Measurements from ENCODE around the gene KLRD1.
"Not testable (repeated sequence)": the region's sequence is repeated elsewhere in the genome, so short reads cannot be mapped to it uniquely, and the experiment has no call there.

KLRD1 gene

DNA sequence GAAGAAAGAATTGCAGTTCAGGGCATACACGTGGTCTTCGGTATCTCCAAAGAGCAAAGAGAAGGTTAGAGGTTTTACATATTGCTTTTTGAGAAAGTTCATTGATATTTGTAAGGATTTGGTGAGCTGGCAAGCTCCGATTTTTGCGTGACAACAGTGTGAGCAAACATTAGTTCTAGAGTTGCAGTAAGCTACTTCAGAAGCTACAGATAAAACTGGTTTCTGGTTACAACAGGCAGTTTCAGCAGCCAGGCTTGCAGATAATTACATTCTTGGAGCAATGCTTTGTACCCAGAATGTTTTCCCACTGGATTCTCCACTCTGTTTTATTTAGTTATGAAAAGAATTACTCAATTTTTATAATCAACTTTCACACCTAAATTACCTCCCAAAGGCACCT is 54.0 kb downstream of the KLRD1 start:
- peak overlapping the region; percentile 58 for H3K27ac ChIP-seq (ENCODE audit: low read depth, low read length, severe bottlenecking)
- 70 to 71% methylated on average over 4 of the region's 4 CpGs for whole genome bisulfite sequencing, 2 experiments (ENCODE audit: insufficient coverage in 2 of 2)
- no peak overlapping the region for H3K4me3 ChIP-seq (ENCODE audit: extremely low read depth, insufficient read depth, low read length, poor library complexity, severe bottlenecking)

DNA sequence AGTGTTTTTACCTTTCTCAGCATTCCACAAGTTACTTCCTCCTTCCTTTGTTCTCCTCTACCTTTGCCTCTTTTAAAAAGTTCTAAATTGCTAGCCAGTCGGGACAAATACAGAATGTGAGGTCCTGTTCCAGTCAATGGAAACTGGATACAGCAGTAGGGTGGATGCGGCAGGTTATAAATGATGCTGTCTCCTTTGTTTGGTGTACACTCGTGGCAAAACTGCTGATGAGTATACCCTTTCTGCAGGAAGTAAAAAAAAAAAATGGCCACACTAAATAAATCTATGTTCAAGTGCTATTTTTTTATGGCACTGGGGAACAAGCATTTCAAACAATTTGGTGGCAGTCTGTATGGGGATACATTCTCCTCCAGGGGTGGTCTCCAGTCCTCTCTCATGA is 54.7 kb downstream of the KLRD1 start:
- Histone ChIP-seq H3K4me3 (ENCODE audit: extremely low read depth, insufficient read depth, low read length, poor library complexity, severe bottlenecking) (no peak overlapping the region), H3K27ac (ENCODE audit: low read depth, low read length, severe bottlenecking) (no peak overlapping the region), H3K36me3 (ENCODE audit: control insufficient read depth, insufficient read depth, low read length) (no peaks in the 10 kb centered on the region), H3K4me1 (ENCODE audit: control insufficient read depth, insufficient read depth, low read length, poor library complexity, severe bottlenecking) (peaks cover 25% of the 10 kb centered on the region), H3K9me3 (ENCODE audit: control insufficient read depth, low read length) (peaks cover 6% of the 10 kb centered on the region)
- WGBS, 2 experiments (ENCODE audit: insufficient coverage in 2 of 2) = 86 to 100% methylated on average over 1 of the region's 3 CpGs

More for the DNA sequence above, 54.0 kb downstream of the KLRD1 start:
- Histone ChIP-seq H3K36me3 (ENCODE audit: control insufficient read depth, insufficient read depth, low read length) (no peaks in the 10 kb centered on the region), H3K9me3 (ENCODE audit: control insufficient read depth, low read length) (peaks cover 3% of the 10 kb centered on the region), H3K4me1 (ENCODE audit: control insufficient read depth, insufficient read depth, low read length, poor library complexity, severe bottlenecking) (peaks cover 25% of the 10 kb centered on the region)

DNA sequence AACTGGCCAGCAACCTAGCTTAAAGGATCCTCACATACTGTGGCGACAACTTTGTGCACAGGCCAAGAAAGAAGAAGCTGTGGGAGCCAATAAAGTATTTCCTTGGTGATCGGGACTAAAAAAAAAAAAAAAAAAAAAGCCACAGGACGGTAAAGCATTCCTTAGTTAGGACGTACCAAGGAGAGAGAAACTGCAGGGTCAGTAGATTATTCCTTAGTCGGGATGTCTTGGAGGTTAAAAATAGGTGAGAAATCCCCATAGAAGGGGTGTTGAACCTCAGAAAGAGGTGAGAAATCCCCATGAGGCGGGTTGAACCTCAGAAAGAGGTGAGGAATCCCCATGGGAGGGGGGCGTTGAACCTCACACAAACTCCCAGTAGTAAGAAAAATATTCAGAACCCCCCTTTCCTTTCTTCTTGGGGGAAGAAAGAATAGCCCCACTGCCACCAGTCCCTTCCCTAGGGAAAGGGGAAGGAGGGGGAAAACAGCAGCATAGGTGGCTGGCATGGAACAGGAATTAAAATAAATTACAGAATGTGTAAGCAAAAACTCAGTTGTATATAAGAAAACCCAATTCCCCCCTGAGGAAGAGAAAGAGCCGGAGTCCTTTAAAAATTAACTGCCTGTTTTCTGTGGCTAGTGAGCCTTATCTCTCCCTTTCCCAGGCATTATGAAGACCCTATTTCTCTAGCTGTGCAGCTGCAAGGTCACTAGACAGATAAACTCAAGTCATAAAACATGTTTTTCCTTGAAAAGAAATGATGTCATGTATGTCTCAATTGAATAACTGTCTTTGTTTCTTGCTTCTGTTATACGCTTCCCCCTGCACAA is 55.4 kb downstream of the KLRD1 start:
- H3K36me3 ChIP-seq (ENCODE audit: control insufficient read depth, insufficient read depth, low read length) = no peaks in the 10 kb centered on the region
- no peak overlapping the region for H3K4me3 ChIP-seq (ENCODE audit: extremely low read depth, insufficient read depth, low read length, poor library complexity, severe bottlenecking)
- peaks cover 25% of the 10 kb centered on the region for H3K4me1 ChIP-seq (ENCODE audit: control insufficient read depth, insufficient read depth, low read length, poor library complexity, severe bottlenecking)
- WGBS, 2 experiments (ENCODE audit: insufficient coverage in 2 of 2) = 47 to 62% methylated on average over 4 to 5 of the region's 9 CpGs
- peaks cover 10% of the 10 kb centered on the region for H3K9me3 ChIP-seq (ENCODE audit: control insufficient read depth, low read length)
- no peak overlapping the region for H3K27ac ChIP-seq (ENCODE audit: low read depth, low read length, severe bottlenecking)

DNA sequence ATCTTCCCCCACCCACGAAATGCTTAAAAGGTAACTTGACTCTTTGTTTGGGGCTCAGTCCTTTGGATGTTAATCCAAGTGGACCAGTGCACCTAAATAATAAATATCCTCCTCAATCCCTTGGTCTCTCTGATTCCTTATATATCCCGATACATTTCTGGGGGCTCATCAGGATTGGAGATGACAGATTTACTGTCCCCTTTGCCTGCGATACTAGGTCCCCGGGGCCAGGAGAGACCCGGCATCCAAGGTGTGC is 55.9 kb downstream of the KLRD1 start:
- peaks cover 25% of the 10 kb centered on the region for H3K4me1 ChIP-seq (ENCODE audit: control insufficient read depth, insufficient read depth, low read length, poor library complexity, severe bottlenecking)
- H3K4me3 ChIP-seq (ENCODE audit: extremely low read depth, insufficient read depth, low read length, poor library complexity, severe bottlenecking) = no peak overlapping the region
- H3K36me3 ChIP-seq (ENCODE audit: control insufficient read depth, insufficient read depth, low read length) = no peaks in the 10 kb centered on the region
- peaks cover 15% of the 10 kb centered on the region for H3K9me3 ChIP-seq (ENCODE audit: control insufficient read depth, low read length)
- 90 to 96% methylated on average over 4 to 5 of the region's 5 CpGs for WGBS, 2 experiments (ENCODE audit: insufficient coverage in 2 of 2)
- no peak overlapping the region for H3K27ac ChIP-seq (ENCODE audit: low read depth, low read length, severe bottlenecking)

DNA sequence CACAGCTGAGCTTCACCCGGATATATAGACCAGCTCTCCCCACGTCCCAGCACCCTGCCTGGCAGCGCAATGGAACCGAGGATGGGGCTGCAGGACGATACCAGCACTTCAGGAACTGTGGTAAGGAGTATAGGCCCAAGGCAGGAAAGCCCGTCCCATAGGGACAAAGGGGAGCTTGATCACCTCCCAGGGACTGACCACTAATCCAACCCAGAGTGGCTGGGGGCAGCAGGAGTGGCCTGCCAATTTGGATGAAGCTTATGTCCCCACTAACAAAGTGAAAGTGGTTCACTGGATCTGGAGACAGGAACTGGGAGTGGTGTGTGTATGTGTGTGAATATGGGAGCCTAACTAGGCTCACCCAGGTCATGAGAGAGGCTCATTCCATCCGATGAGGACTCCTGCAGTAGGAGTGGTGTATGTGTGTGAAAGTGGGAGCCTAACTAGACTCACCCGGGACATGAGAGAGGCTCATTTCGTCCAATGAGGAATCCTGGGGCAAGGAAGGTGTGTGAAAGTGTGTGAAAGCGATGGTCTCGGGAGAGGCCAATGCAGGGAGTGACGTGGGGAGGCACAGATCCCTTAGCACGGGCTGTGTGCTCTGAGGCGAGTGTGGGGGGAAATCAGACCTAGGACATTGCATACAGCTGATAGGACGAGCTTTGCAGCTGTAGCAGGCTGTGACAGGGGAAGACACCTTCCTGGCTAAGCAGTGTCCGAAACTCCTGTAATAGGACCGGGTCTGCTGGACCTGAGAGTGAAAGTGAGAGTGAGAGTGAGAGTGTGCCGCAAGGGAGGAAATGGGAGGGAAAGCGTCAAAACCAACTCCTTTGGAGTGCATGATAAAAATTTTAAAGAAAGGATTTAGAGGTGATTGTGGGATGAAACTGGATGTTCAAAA is 56.5 kb downstream of the KLRD1 start:
- peak overlapping the region; percentile 27 for H3K4me3 ChIP-seq (ENCODE audit: extremely low read depth, insufficient read depth, low read length, poor library complexity, severe bottlenecking)
- 40 to 43% methylated on average over 13 to 14 of the region's 19 CpGs for WGBS, 2 experiments (ENCODE audit: insufficient coverage in 2 of 2)

GRCh38 chr12:10364815-10365622 is 57.3 kb downstream of the KLRD1 start:
- peak overlapping the region; percentile 27 for H3K4me3 ChIP-seq (ENCODE audit: extremely low read depth, insufficient read depth, low read length, poor library complexity, severe bottlenecking)
- H3K36me3 ChIP-seq (ENCODE audit: control insufficient read depth, insufficient read depth, low read length) = no peaks in the 10 kb centered on the region
- H3K9me3 ChIP-seq (ENCODE audit: control insufficient read depth, low read length) = peaks cover 13% of the 10 kb centered on the region
- H3K4me1 ChIP-seq (ENCODE audit: control insufficient read depth, insufficient read depth, low read length, poor library complexity, severe bottlenecking) = peaks cover 25% of the 10 kb centered on the region
- H3K27ac ChIP-seq (ENCODE audit: low read depth, low read length, severe bottlenecking) = peak overlapping the region; percentile 11
- WGBS, 2 experiments (ENCODE audit: insufficient coverage in 2 of 2) = 6 to 8% methylated on average over 11 of the region's 15 CpGs

More for the DNA sequence above, 56.5 kb downstream of the KLRD1 start:
- H3K9me3 ChIP-seq (ENCODE audit: control insufficient read depth, low read length) = peaks cover 13% of the 10 kb centered on the region
- peaks cover 25% of the 10 kb centered on the region for H3K4me1 ChIP-seq (ENCODE audit: control insufficient read depth, insufficient read depth, low read length, poor library complexity, severe bottlenecking)
- peak overlapping the region; percentile 11 for H3K27ac ChIP-seq (ENCODE audit: low read depth, low read length, severe bottlenecking)
- no peaks in the 10 kb centered on the region for H3K36me3 ChIP-seq (ENCODE audit: control insufficient read depth, insufficient read depth, low read length)

DNA sequence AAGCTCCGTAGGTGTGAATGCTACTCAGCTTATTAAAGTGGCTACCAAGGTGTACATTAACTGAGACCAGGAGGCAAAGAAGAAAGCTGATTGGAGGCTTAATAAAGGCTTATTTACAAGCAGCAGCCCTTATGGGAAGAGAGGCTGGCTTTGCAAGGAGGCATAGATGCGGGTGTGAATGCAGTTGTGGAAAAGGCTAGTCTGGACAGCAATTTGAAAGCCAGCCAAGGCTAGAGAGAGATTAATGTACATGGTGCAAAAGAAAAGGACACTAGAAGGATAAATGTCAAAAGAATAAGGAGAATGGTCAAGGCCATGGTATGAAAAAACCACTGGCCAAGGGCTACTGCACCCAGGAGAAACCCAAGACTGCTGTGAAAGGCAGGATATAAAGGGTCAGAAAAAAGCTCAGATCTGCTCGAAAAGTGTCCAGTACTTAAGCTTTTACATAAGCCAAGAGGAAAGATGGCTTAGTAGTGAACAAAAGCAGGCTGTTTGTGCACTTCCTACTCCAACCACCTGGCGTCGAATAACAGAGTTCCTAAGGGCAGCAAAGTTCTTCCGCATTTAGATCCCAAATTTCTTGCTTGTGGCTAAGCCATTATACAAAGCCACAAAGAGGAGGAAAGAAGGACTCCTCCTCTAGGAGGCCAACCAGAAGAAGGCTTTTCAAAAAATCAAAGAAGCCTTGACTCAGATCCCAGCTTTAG is 58.2 kb downstream of the KLRD1 start:
- Histone ChIP-seq H3K4me3 (ENCODE audit: extremely low read depth, insufficient read depth, low read length, poor library complexity, severe bottlenecking) (peak overlapping the region; percentile 27), H3K27ac (ENCODE audit: low read depth, low read length, severe bottlenecking) (no peak overlapping the region), H3K4me1 (ENCODE audit: control insufficient read depth, insufficient read depth, low read length, poor library complexity, severe bottlenecking) (peaks cover 25% of the 10 kb centered on the region), H3K9me3 (ENCODE audit: control insufficient read depth, low read length) (peaks cover 13% of the 10 kb centered on the region), H3K36me3 (ENCODE audit: control insufficient read depth, insufficient read depth, low read length) (no peaks in the 10 kb centered on the region)
- 63 to 100% methylated on average over 1 to 3 of the region's 6 CpGs for WGBS, 2 experiments (ENCODE audit: insufficient coverage in 2 of 2)

- no peaks in the 10 kb centered on the region for H3K36me3 ChIP-seq (ENCODE audit: control insufficient read depth, insufficient read depth, low read length)
- peaks cover 13% of the 10 kb centered on the region for H3K9me3 ChIP-seq (ENCODE audit: control insufficient read depth, low read length)
- H3K27ac ChIP-seq (ENCODE audit: low read depth, low read length, severe bottlenecking) = no peak overlapping the region
- peaks cover 25% of the 10 kb centered on the region for H3K4me1 ChIP-seq (ENCODE audit: control insufficient read depth, insufficient read depth, low read length, poor library complexity, severe bottlenecking)
- H3K4me3 ChIP-seq (ENCODE audit: extremely low read depth, insufficient read depth, low read length, poor library complexity, severe bottlenecking) = no peak overlapping the region
Measured at GRCh38 chr12:10366875-10367274, 59.2 kb downstream of the KLRD1 start.

DNA sequence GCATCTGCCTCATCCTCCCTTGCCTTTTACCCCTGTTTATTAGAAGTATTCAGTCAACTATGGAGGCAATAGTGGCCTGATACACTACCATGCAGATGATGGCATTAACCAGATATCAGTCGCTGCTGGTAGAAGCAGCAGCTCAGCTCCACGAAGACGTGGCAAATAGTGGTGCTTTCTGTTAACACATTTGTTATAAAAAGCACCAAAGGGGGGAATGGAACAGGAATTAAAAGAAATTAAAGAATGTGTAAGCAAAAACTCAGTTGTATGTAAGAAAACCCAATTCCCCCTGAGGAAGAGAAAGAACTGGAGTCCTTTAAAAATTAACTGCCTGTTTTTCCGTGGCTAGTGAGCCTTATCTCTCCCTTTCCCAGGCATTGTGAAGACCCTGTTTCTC is 60.0 kb downstream of the KLRD1 start:
- not testable (repeated sequence) for H3K27ac ChIP-seq (ENCODE audit: low read depth, low read length, severe bottlenecking); H3K4me3 ChIP-seq (ENCODE audit: extremely low read depth, insufficient read depth, low read length, poor library complexity, severe bottlenecking); H3K36me3 ChIP-seq (ENCODE audit: control insufficient read depth, insufficient read depth, low read length)
- H3K4me1 ChIP-seq (ENCODE audit: control insufficient read depth, insufficient read depth, low read length, poor library complexity, severe bottlenecking) = peaks cover 21% of the 10 kb centered on the region
- peaks cover 13% of the 10 kb centered on the region for H3K9me3 ChIP-seq (ENCODE audit: control insufficient read depth, low read length)
- WGBS, 2 experiments (ENCODE audit: insufficient coverage in 2 of 2) = 80 to 86% methylated on average over 1 to 3 of the region's 4 CpGs
